ENCODE data around the gene KCNK17.

The KCNK17 gene

DNA sequence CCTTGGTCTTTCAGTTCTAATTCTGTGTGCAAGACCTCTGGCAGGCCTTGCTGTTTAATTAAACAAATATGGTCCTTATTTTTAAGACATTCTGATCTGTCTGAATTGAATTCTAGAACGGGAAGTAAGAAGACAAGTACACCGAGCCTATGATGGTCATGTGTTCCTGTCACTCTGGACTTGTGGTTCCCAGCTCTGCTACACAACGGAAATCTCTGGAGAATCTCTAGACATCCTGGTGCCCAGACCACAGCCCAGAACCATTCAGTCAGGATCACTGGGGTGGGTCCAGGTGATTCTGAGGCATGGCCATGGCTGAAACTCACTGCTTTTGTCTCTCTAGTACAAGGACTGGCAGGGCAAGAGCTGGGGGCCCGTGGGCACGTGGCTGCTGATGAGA lies 24.2 kb upstream of the KCNK17 start:
- no peak for DNase-seq (ENCODE audit: low spot score)
- POLR2A ChIA-PET (ENCODE audit: low non-redundant PET) = no interaction called here
- H3K27ac ChIP-seq = no peak overlapping the region
- TF ChIP-seq, protein P1, sequence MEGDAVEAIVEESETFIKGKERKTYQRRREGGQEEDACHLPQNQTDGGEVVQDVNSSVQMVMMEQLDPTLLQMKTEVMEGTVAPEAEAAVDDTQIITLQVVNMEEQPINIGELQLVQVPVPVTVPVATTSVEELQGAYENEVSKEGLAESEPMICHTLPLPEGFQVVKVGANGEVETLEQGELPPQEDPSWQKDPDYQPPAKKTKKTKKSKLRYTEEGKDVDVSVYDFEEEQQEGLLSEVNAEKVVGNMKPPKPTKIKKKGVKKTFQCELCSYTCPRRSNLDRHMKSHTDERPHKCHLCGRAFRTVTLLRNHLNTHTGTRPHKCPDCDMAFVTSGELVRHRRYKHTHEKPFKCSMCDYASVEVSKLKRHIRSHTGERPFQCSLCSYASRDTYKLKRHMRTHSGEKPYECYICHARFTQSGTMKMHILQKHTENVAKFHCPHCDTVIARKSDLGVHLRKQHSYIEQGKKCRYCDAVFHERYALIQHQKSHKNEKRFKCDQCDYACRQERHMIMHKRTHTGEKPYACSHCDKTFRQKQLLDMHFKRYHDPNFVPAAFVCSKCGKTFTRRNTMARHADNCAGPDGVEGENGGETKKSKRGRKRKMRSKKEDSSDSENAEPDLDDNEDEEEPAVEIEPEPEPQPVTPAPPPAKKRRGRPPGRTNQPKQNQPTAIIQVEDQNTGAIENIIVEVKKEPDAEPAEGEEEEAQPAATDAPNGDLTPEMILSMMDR (conservative IDR thresholded peaks at IDR 0.05; ENCODE audit: low read depth) = no peak
- CTCF ChIA-PET = no interaction called here

DNA sequence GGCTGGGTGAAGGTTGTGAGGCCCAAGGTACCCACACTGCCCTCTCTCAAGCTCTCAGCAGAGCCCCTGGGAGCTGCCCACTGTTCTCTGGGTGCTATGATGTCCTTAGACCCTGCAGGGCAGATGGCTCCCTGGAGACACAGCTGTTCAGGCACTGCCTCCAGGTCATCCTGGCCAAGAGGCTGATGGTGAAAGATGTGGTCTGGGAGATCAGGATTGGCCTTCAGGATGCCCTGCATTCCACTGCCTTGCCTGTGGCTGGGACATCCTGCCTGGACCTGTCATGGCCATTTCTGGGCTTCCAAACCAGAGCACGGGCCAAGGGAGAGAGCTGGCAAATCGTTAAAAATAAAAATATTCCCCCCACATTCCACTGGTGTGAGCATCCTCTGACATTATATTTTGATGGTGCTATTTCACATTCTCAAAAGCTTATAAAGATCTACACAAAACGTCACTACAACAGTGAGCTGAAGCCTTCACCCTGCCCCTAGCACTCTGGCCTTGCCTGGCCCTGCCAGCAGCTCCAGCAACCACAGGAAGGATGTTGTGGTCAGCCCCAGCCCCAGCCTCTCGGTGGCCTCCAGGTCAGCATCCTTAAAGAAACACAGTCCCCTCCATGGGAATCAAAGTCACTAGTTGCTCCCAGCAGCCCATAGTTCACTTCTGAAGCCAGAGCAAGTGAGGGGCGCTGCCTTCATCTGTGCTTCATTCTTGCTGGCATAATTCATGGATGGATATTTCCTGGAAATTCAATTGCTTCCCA lies 21.7 kb upstream of the KCNK17 start:
- POLR2A ChIA-PET (ENCODE audit: low non-redundant PET) = no interaction called here
- TF ChIP-seq, protein P1 (conservative IDR thresholded peaks at IDR 0.05; ENCODE audit: low read depth) = no peak
- CTCF ChIA-PET = interaction anchor here (0.6 to 0.7 kb wide), 2 partner anchors 320 to 459 kb away, joined by 4 to 7 read pairs; no protein-coding TSS in a partner anchor
- peak overlapping the region; percentile 50; the same call in 1 of the 2 replicates for H3K27ac ChIP-seq
- DNase-seq (ENCODE audit: low spot score) = no peak

DNA sequence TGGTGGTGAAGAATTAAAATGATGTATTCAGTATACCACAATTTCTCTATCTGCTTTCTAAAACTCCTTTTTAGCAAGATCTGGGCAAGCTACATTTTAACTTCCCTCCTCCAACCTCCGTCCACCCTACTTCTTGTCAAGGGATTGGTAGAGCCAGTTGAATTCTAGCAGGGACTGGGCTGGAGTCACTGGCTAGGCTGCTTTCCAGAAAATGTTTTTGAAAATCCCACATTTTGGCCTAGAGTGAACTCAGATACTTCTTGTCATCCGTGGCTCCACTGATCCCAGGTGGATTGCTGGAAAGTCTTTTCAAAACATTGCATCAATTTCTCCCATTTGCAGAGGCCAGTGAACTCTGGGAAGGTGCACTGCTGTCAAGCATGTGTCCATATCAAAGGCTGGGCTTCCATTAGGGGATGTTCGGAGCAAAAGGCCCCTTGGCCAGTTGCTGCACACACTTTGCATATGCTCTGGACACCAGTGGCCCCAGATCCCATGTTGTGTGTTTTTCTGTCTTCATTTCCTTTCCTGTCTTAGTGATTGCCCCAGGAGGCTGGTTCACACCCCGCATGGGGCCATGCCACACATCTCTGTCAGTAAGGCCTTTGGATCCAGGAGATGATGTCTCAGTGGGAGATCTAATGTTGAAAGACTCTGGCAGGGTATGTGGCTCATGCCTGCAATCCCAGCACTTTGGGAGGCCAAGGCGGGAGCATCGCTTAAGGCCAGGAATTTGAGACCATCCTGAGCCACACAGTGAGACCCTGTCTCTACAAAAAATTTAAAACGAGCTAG lies 19.6 kb upstream of the KCNK17 start:
- POLR2A ChIA-PET (ENCODE audit: low non-redundant PET) = no interaction called here
- TF ChIP-seq, protein P1 (conservative IDR thresholded peaks at IDR 0.05; ENCODE audit: low read depth) = no peak
- H3K27ac ChIP-seq = no peak overlapping the region
- DNase-seq (ENCODE audit: low spot score) = no peak
- CTCF ChIA-PET = interaction anchor here (0.6 to 0.7 kb wide), 3 partner anchors 11 to 1581 kb away, joined by 3 to 4 read pairs (median 3); partner anchors contain the start of gene KCNK16

DNA sequence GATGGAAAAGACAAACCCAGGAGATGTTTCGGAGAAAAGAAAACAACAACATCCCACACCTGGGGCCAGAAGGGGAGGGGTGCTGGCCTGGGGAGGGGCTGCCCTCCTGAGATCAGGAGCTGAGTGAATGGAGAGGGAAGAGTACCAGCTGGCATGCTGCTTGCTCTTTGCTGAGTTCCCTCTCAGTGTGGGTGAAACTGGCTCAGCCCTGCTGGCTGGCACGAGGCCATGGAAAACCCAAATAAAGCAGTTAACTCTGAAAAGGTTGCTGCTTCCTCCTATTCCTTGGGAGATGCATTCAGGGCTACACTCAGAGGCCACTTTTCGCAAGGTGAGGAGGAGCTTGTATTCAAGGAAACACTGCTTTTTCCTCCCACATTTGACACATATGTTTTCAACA lies 16.3 kb upstream of the KCNK17 start:
- CTCF ChIA-PET = no interaction called here
- no peak for DNase-seq (ENCODE audit: low spot score)
- TF ChIP-seq, protein P1 (conservative IDR thresholded peaks at IDR 0.05; ENCODE audit: low read depth) = no peak
- POLR2A ChIA-PET (ENCODE audit: low non-redundant PET) = no interaction called here
- no peak overlapping the region for H3K27ac ChIP-seq

DNA sequence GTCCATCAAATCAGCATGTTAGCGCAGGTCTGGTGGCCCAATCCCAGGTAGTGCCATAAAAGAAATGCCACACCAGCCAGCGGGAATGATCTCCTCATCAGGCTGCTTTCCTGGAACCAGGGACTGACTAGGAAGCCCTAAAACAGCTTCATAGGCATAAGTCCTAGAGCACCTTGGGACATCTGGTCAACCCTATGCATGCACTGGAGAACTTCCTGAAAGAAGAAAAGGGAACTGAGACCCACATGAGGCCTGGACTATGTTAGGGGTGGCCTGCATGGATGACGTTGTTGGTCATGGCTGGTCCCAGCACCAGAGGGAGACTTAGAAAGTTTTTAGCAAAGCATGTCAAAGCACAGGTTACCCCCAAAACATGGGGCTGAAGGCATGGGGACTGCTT lies 15.8 kb upstream of the KCNK17 start:
- POLR2A ChIA-PET (ENCODE audit: low non-redundant PET) = no interaction called here
- no peak for DNase-seq (ENCODE audit: low spot score)
- CTCF ChIA-PET = no interaction called here
- TF ChIP-seq, protein P1 (conservative IDR thresholded peaks at IDR 0.05; ENCODE audit: low read depth) = no peak
- no peak overlapping the region for H3K27ac ChIP-seq

DNA sequence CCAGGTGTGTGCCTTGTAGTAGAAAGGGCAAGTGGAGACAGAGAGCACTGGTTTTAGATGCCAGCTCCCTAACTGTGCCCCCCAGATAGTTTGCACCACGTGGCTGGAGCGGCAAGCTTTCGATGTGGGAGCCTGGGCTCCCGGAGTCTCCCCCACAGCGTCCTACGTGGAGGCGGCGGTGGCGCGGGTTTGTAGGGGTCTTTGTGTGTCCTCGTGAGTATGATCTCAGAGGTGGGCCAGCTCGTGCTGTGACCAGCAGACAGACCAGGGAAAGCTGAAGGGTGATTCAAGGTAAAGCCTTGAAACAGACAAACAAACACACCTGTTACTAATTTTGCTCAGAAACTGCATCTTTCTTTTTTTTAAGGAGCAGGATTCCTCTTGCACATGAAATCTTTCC lies 13.8 kb upstream of the KCNK17 start:
- CTCF ChIA-PET = no interaction called here
- H3K27ac ChIP-seq = no peak overlapping the region
- POLR2A ChIA-PET (ENCODE audit: low non-redundant PET) = no interaction called here
- DNase-seq (ENCODE audit: low spot score) = no peak
- TF ChIP-seq, protein P1 (conservative IDR thresholded peaks at IDR 0.05; ENCODE audit: low read depth) = no peak

Data from RWPE1 (cell line).